ENCODE data around the gene SLCO3A1.
"Not testable (repeated sequence)": the region's sequence is repeated elsewhere in the genome, so short reads cannot be mapped to it uniquely, and the experiment has no call there.

Gene SLCO3A1

DNA sequence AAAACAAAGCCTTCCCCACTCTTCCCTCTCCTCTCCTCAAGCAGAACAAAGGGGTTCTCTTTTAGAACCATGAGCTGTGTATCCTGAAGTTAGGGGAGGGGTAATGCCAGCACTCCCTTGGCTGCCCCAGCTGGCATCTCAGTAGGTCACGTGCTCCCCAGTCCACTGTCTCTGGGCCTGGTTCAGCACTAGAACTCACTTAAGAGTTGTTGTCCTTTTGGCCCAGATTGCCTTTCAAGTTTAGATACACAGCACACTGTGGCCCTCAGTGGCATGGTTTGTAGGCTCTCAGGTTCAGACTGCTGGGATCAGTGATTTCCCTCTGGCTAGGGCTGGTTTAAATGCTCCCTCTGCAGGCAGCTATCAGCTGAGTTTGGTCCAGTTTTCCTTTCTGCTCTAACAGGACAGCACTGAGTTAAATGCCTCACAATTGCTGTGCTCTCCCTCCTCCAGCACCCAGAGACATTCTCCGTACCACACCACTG lies 351.8 kb downstream of the SLCO3A1 start:
- no peak for DNase-seq
- TF ChIP-seq GATA1 (IDR thresholded peaks at IDR 0.05; ENCODE audit: low read depth, low read length), result no peak
- no peak for TF ChIP-seq POLR2A (IDR thresholded peaks at IDR 0.05; ENCODE audit: low read length)

DNA sequence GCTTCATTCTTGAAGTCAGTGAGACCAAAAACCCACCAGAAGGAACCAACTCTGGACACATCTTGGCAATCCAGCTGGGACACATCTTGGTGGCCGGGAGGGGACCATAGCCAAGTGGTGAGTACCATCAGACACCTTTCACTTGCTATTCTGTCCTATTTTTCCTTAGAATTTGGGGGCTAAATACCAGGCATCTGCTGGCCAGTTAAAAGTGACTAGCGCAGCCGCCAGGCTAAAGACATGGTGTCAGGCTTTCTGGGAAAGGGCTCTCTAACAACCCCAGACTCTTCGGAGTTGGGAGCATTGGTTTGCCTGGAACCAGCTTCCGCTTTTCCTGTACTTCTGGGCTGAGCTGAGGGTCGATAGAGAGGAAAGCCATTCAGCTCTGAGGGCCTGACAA lies 354.1 kb downstream of the SLCO3A1 start:
- not testable (repeated sequence) for DNase-seq

All from erythroblast (primary cell).